ENCODE measurements around the gene KIRREL1.

The KIRREL1 gene

DNA sequence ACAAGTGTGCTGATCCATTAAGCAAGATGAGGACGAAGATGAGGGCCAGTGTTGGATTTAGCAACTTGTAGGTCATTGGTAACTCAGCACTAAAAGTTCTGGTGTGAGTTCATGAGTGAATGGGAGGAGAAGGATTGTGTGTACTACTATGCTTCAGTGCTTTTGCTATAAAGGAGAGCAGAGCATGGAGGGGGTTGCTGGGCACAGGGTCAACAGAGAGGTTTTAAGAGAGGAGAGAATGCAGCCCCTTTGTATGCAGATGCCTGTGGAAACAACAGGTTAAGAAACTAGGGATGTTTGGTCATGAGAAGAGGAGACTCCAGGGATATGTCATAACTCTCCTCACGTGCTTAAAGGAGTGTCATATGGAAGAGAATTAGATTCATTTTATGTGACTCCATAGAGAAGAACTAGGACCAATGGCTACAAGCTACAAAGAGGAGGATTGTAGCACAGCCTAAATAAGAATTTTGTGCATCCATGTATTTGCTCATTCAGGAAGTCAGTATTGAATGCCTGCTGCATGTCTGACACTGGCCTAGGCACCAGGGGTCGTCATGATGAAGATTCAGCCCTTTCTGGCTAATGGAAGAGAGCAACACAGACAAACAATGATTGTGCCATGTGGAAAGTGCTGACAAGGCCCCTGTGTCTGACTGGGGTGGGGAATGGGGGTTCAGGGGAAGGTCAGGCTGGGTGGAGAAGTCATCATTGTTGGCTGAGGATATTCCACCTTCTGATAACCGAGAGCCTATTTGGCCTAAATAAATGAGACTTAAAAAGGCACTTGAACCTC is 53.5 kb downstream of the KIRREL1 start:
- Histone ChIP-seq H3K9ac (ENCODE audit: insufficient read length, low read depth) (no peak overlapping the region), H3K4me1 (ENCODE audit: insufficient read depth, insufficient read length) (peaks cover 26% of the 10 kb centered on the region), H3K9me3 (ENCODE audit: insufficient read depth, low read length) (no peaks in the 10 kb centered on the region), H3K27me3 (ENCODE audit: insufficient read depth, insufficient read length) (no peaks in the 10 kb centered on the region), H3K4me3 (ENCODE audit: insufficient read length, low read depth) (no peak overlapping the region), H3K36me3 (ENCODE audit: insufficient read depth, insufficient read length, low read length) (peaks cover 74% of the 10 kb centered on the region)
- DNase-seq (ENCODE audit: low read depth, low spot score) = no peak
- TF ChIP-seq YY1 (IDR thresholded peaks at IDR 0.05; ENCODE audit: insufficient read depth, insufficient read length) = no peak
- no peak for TF ChIP-seq ZNF274 (IDR thresholded peaks at IDR 0.05; ENCODE audit: low read depth, low read length)
- no peak for TF ChIP-seq SUZ12 (IDR thresholded peaks at IDR 0.05; ENCODE audit: extremely low read depth, insufficient read depth, insufficient read length)

DNA sequence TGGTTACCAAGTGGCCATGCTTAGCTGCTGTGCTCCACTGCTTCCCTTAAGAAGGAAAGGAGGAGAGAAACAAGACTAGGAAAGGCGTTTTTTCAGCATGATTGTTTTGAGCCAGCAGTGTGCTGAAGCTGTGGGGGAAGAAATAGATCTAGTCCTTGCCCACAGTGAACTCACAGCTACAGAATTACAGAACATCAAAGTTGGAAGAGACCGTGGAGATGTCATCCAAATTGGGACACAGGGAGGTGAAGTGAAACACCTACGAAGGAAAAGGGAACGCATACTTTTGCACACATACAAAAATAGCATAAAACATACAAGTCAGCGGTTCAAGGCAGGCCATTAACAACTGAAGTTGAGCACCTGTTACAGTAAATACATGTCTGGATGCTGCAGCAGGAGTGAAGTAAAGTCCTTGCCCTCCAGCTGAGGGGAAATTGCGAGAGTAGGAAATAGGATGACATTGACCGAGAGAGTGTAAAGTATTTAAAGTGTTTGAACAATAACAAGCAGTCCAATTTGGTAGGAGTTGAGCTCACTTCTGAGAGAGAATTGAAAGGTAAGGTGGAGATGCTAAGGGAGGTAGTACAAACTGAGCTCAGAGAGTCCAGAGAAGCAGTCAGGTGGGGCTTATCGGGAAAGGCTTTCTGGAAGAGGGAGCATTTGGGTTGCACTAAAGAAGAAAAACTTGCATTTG is 55.1 kb downstream of the KIRREL1 start:
- Histone ChIP-seq H3K4me1 (ENCODE audit: insufficient read depth, insufficient read length) (peaks cover 22% of the 10 kb centered on the region), H3K36me3 (ENCODE audit: insufficient read depth, insufficient read length, low read length) (peaks cover 80% of the 10 kb centered on the region), H3K4me3 (ENCODE audit: insufficient read length, low read depth) (no peak overlapping the region), H3K9me3 (ENCODE audit: insufficient read depth, low read length) (no peaks in the 10 kb centered on the region), H3K9ac (ENCODE audit: insufficient read length, low read depth) (no peak overlapping the region), H3K27me3 (ENCODE audit: insufficient read depth, insufficient read length) (no peaks in the 10 kb centered on the region)
- TF ChIP-seq YY1 (IDR thresholded peaks at IDR 0.05; ENCODE audit: insufficient read depth, insufficient read length) (no peak), ZNF274 (IDR thresholded peaks at IDR 0.05; ENCODE audit: low read depth, low read length) (no peak), SUZ12 (IDR thresholded peaks at IDR 0.05; ENCODE audit: extremely low read depth, insufficient read depth, insufficient read length) (no peak)
- DNase-seq (ENCODE audit: low read depth, low spot score) = no peak

DNA sequence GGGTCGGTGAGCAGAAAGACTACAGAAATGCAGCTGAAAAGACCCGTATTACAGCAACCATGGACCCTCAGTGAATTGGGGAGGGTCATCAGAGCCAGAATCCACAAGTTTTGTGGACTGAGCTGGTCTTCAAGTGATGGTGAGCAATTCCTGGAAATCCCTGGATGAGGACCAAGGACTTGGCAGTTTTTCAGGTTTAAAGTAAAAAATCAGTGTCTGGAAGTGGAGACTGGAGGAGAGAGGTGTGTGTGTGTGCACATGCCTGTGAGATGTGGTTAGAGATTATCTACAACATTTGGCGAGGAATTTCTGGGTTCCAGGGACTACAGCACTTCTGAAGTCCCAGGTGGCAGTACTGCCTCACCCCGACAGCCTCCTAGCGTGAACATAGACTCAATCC is 56.4 kb downstream of the KIRREL1 start:
- DNase-seq (ENCODE audit: low read depth, low spot score) = no peak
- no peak overlapping the region for H3K4me3 ChIP-seq (ENCODE audit: insufficient read length, low read depth)
- TF ChIP-seq ZNF274 (IDR thresholded peaks at IDR 0.05; ENCODE audit: low read depth, low read length) (no peak), SUZ12 (IDR thresholded peaks at IDR 0.05; ENCODE audit: extremely low read depth, insufficient read depth, insufficient read length) (no peak), YY1 (IDR thresholded peaks at IDR 0.05; ENCODE audit: insufficient read depth, insufficient read length) (no peak)

GRCh38 chr1:158053276-158053675 is 59.8 kb downstream of the KIRREL1 start:
- Histone ChIP-seq H3K9me3 (ENCODE audit: insufficient read depth, low read length) (no peaks in the 10 kb centered on the region), H3K9ac (ENCODE audit: insufficient read length, low read depth) (no peak overlapping the region), H3K36me3 (ENCODE audit: insufficient read depth, insufficient read length, low read length) (peaks cover 84% of the 10 kb centered on the region), H3K27me3 (ENCODE audit: insufficient read depth, insufficient read length) (no peaks in the 10 kb centered on the region), H3K4me3 (ENCODE audit: insufficient read length, low read depth) (no peak overlapping the region), H3K4me1 (ENCODE audit: insufficient read depth, insufficient read length) (peaks cover 14% of the 10 kb centered on the region)
- TF ChIP-seq ZNF274 (IDR thresholded peaks at IDR 0.05; ENCODE audit: low read depth, low read length) (no peak), YY1 (IDR thresholded peaks at IDR 0.05; ENCODE audit: insufficient read depth, insufficient read length) (no peak), SUZ12 (IDR thresholded peaks at IDR 0.05; ENCODE audit: extremely low read depth, insufficient read depth, insufficient read length) (no peak)
- DNase-seq (ENCODE audit: low read depth, low spot score) = no peak

More for the DNA sequence above, 56.4 kb downstream of the KIRREL1 start:
- Histone ChIP-seq H3K4me1 (ENCODE audit: insufficient read depth, insufficient read length) (peaks cover 18% of the 10 kb centered on the region), H3K36me3 (ENCODE audit: insufficient read depth, insufficient read length, low read length) (peaks cover 77% of the 10 kb centered on the region), H3K27me3 (ENCODE audit: insufficient read depth, insufficient read length) (no peaks in the 10 kb centered on the region), H3K9me3 (ENCODE audit: insufficient read depth, low read length) (no peaks in the 10 kb centered on the region), H3K9ac (ENCODE audit: insufficient read length, low read depth) (no peak overlapping the region)

DNA sequence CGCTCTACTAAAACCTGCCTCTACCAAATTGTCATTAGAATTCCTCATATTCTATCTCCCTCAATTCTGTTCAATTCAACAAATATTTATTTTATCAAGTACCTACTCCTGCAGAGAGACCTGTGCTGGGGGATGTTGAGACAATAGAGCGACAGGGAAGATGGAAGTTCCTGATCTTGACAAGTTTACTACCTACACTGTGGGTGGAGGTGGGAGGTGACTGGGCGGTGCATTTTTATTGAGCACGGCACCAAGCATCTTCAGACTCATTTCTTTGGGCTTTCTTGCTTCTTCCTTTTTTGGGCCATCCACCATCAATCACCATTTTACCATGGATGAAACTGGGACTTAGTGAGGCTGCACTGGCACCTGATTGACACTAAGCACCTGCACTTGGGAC is 61.3 kb downstream of the KIRREL1 start:
- peaks cover 28% of the 10 kb centered on the region for H3K4me1 ChIP-seq (ENCODE audit: insufficient read depth, insufficient read length)
- TF ChIP-seq ZNF274 (IDR thresholded peaks at IDR 0.05; ENCODE audit: low read depth, low read length) (no peak), SUZ12 (IDR thresholded peaks at IDR 0.05; ENCODE audit: extremely low read depth, insufficient read depth, insufficient read length) (no peak), YY1 (IDR thresholded peaks at IDR 0.05; ENCODE audit: insufficient read depth, insufficient read length) (no peak)
- H3K4me3 ChIP-seq (ENCODE audit: insufficient read length, low read depth) = no peak overlapping the region

DNA sequence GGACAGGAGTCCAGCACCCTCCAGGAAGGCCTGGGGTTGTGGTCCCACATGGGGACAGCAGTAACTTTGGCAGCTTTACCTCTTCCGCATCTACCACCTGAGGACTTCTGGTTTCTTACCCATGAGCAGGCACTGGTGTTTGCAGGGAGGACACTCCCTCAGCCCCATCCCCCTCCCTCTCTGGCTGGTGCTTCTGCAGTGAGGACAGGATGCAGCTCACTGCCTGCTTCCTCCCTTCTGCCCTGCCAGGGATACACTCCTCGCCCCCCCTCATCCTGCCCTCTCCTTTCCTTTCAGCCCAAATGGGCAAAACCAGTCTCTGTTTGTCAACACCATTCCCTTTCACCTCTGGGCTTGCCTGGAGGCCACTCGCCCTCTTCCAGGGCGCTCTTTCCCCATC is 62.4 kb downstream of the KIRREL1 start:
- TF ChIP-seq SUZ12 (IDR thresholded peaks at IDR 0.05; ENCODE audit: extremely low read depth, insufficient read depth, insufficient read length) (no peak), ZNF274 (IDR thresholded peaks at IDR 0.05; ENCODE audit: low read depth, low read length) (no peak), YY1 (IDR thresholded peaks at IDR 0.05; ENCODE audit: insufficient read depth, insufficient read length) (no peak)
- no peak for DNase-seq (ENCODE audit: low read depth, low spot score)
- Histone ChIP-seq H3K36me3 (ENCODE audit: insufficient read depth, insufficient read length, low read length) (peaks cover 73% of the 10 kb centered on the region), H3K27me3 (ENCODE audit: insufficient read depth, insufficient read length) (no peaks in the 10 kb centered on the region), H3K9me3 (ENCODE audit: insufficient read depth, low read length) (no peaks in the 10 kb centered on the region), H3K4me3 (ENCODE audit: insufficient read length, low read depth) (no peak overlapping the region), H3K4me1 (ENCODE audit: insufficient read depth, insufficient read length) (peaks cover 39% of the 10 kb centered on the region), H3K9ac (ENCODE audit: insufficient read length, low read depth) (no peak overlapping the region)

More for the DNA sequence above, 61.3 kb downstream of the KIRREL1 start:
- Histone ChIP-seq H3K9ac (ENCODE audit: insufficient read length, low read depth) (no peak overlapping the region), H3K27me3 (ENCODE audit: insufficient read depth, insufficient read length) (no peaks in the 10 kb centered on the region), H3K9me3 (ENCODE audit: insufficient read depth, low read length) (no peaks in the 10 kb centered on the region), H3K36me3 (ENCODE audit: insufficient read depth, insufficient read length, low read length) (peaks cover 82% of the 10 kb centered on the region)
- no peak for DNase-seq (ENCODE audit: low read depth, low spot score)

GRCh38 chr1:158056498-158056897 is 63.1 kb downstream of the KIRREL1 start:
- H3K27me3 ChIP-seq (ENCODE audit: insufficient read depth, insufficient read length) = no peaks in the 10 kb centered on the region
- DNase-seq (ENCODE audit: low read depth, low spot score) = no peak
- H3K4me1 ChIP-seq (ENCODE audit: insufficient read depth, insufficient read length) = peaks cover 41% of the 10 kb centered on the region
- no peaks in the 10 kb centered on the region for H3K9me3 ChIP-seq (ENCODE audit: insufficient read depth, low read length)
- TF ChIP-seq ZNF274 (IDR thresholded peaks at IDR 0.05; ENCODE audit: low read depth, low read length) = no peak
- no peak for TF ChIP-seq YY1 (IDR thresholded peaks at IDR 0.05; ENCODE audit: insufficient read depth, insufficient read length)
- no peak for TF ChIP-seq SUZ12 (IDR thresholded peaks at IDR 0.05; ENCODE audit: extremely low read depth, insufficient read depth, insufficient read length)
- no peak overlapping the region for H3K9ac ChIP-seq (ENCODE audit: insufficient read length, low read depth)
- H3K36me3 ChIP-seq (ENCODE audit: insufficient read depth, insufficient read length, low read length) = peaks cover 73% of the 10 kb centered on the region
- no peak overlapping the region for H3K4me3 ChIP-seq (ENCODE audit: insufficient read length, low read depth)

Data from NT2/D1 (cell line).